H7 (cell line): ENCODE results near the gene CLGN. TPM values are rescaled to one million over a fixed set of nuclear protein-coding genes. Genes with fewer than 3 reads are reported as not detected.
"Not testable (repeated sequence)": the region's sequence is repeated elsewhere in the genome, so short reads cannot be mapped to it uniquely, and the experiment has no call there.

ENCODE experiments used
- DNase-seq: peaks from one replicate; pipeline ENCODE4 v3.0.0; 2012
- H3K27me3 ChIP-seq: 2 replicates; pipeline ENCODE4 v1.6.0; 2011; ENCODE audit warnings: mild to moderate bottlenecking, low read length; ENCODE audit not compliant: control insufficient read depth, insufficient read depth
- H3K36me3 ChIP-seq: replicated peaks from 2 replicates; pipeline ENCODE4 v1.5.1; 2011; ENCODE audit warnings: low read length; ENCODE audit not compliant: control insufficient read depth, insufficient read depth
- H3K4me3 ChIP-seq: 2 replicates; pipeline ENCODE4 v1.5.1; 2011; ENCODE audit warnings: low read depth, mild to moderate bottlenecking, control low read depth, low read length, moderate library complexity; ENCODE audit not compliant: insufficient read depth
- total RNA-seq: library from RNA; depleted of rRNA; stranded (reverse); fragments of >200 nt; shearing (Covaris generic); gene quantifications from 2 replicates; pipeline ENCODE4 v1.2.3, GENCODE V29; 2014

CLGN gene
- total RNA-seq, 1 experiment from 2014 or later = 5.0 TPM

DNA sequence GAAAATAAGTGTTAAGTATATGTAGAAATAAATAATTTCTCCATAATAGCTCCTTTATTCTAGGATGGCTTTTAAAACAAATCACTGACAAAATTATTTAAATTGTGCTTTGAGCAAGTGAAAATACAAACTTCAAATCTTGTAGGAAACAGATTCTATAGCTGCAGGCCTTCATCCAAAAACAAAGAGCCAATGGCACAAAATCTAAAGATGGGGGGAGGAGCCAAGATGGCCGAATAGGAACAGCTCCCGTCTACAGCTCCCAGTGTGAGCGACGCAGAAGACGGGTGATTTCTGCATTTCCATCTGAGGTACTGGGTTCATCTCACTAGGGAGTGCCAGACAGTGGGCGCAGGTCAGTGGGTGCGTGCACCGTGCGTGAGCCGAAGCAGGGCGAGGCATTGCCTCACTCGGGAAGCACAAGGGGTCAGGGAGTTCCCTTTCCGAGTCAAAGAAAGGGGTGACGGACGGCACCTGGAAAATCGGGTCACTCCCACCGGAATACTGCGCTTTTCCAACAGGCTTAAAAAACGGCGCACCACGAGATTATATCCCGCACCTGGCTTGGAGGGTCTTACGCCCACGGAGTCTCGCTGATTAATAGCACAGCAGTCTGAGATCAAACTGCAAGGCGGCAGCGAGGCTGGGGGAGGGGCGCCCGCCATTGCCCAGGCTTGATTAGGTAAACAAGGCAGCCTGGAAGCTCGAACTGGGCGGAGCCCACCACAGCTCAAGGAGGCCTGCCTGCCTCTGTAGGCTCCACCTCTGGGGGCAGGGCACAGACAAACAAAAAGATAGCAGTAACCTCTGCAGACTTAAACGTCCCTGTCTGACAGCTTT, 14.1 kb downstream of the CLGN start:
- DNase-seq, H3K4me3 ChIP-seq, H3K27me3 ChIP-seq: not testable (repeated sequence)

DNA sequence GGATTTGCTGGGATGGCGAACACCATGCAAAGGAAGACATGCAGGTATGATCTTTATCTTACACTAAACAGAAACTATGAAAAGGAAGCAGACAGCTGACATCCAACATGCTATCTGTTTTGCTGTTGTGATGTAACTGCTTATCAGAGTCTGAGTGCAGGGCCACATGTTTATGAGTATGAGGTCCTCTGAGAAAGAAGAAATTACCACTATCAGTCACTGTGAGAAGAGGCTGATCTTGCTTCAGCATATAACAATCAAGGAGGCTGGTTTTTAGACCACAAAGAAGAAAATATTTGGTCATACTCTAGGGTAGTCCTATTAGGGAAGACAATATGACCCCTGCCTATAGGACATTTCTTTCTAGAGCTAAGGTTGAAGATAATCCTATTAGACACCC, 18.5 kb downstream of the CLGN start:
- no peak for DNase-seq
- Histone ChIP-seq H3K36me3 (no peaks in the 10 kb centered on the region), H3K27me3 (no peaks in the 10 kb centered on the region), H3K4me3 (no peak overlapping the region)

More for the DNA sequence above, 14.1 kb downstream of the CLGN start:
- not testable (repeated sequence) for H3K36me3 ChIP-seq

DNA sequence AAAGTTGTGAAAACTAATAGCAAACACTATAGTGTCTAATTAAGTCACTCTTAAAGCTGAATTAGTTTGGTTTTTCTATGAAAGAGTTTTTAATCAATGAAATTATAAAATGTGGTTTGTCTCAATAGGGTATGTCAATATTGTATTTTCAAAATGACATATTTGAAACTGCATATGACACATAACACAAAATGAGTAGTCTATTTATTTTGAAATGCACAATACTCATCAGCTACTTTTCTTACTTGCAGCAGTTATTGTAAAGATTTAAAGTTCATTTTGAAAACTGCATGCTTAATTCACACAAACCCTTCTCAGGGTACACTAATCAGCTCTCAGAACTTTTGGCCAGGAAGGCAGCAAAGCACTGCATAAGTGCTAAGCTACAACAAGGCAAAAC, 21.2 kb downstream of the CLGN start:
- no peaks in the 10 kb centered on the region for H3K36me3 ChIP-seq
- no peaks in the 10 kb centered on the region for H3K27me3 ChIP-seq
- DNase-seq = no peak
- H3K4me3 ChIP-seq = no peak overlapping the region

DNA sequence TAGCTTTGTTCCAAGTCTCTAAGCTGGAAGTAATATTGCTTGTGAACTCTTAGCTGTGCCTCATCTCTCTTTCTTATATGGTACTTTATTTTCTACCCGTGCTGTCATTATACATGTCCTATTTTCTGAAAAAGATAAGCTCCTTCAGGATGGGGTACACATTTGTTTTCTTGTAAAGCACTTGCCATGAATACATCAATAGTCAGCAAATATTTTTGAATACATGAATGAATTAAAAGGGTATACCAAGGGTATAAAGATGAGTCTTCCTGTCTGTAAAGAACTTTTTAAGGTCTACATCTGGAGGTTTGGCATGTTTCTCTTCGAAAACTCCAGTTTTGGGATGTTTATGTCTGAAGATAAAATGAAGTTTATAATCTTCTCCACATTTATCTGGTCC, 27.3 kb downstream of the CLGN start:
- Histone ChIP-seq H3K4me3 (no peak overlapping the region), H3K27me3 (no peaks in the 10 kb centered on the region), H3K36me3 (no peaks in the 10 kb centered on the region)
- DNase-seq = no peak

DNA sequence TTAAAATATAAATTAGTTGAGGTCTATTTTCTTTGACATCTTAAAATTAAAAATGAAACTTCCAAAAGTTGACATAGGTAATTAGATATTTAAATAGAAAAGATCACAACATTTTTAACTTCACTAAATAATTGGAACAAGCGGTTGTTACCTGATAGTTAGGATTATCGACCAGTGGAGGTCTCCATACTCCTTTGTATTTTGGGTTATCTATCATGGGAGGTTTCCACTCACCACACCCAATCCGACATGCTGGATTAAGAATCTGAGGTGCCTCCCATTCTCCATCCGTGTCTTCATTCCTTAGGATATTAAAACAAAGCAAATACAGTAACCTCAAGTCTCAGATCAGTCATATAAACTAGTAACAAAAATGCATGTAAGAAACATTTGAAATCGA, 31.8 kb downstream of the CLGN start:
- Histone ChIP-seq H3K4me3 (no peak overlapping the region), H3K36me3 (no peaks in the 10 kb centered on the region), H3K27me3 (no peaks in the 10 kb centered on the region)
- no peak for DNase-seq

DNA sequence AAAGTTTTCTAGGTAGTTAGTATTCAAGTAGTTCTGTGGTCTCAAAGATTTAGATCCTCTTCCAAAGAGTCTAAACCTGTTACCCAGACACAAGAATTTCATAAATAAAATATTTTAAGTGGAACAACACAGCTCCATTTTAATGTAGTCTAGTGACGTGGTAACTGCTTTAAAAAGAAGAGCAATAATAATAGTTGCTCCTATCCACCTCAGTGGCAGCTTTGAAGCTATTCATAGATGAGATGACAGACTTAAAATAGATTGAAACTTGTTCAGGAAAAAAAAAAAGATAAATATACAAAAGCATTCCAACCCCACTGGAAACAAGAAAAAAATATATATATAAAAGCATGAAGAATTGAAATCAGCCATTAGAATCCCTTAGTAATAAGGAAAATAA, 39.4 kb downstream of the CLGN start:
- Histone ChIP-seq H3K4me3 (no peak overlapping the region), H3K27me3 (no peaks in the 10 kb centered on the region), H3K36me3 (no peaks in the 10 kb centered on the region)
- no peak for DNase-seq

DNA sequence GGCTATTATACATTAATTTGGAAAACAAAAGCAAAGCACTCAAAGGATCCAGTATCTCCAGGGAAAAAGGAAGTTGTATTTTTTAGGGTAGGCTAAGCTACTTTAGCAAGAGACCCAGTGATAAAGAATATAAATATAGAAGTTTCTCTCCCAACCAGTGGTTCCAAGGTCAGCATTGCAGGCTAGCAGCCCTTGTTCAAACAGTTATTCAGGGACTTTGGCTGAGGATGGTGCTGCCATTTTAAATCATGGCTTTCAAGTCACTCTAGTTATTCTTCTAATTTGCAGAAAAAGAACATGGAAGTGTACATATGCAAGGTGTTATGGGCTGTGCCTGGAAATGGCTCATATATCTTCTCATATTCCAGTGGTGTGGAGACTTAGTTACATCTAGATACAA, 44.7 kb downstream of the CLGN start:
- Histone ChIP-seq H3K27me3 (no peaks in the 10 kb centered on the region), H3K4me3 (no peak overlapping the region), H3K36me3 (no peaks in the 10 kb centered on the region; the same call in 1 of the 2 replicates)
- DNase-seq = no peak

DNA sequence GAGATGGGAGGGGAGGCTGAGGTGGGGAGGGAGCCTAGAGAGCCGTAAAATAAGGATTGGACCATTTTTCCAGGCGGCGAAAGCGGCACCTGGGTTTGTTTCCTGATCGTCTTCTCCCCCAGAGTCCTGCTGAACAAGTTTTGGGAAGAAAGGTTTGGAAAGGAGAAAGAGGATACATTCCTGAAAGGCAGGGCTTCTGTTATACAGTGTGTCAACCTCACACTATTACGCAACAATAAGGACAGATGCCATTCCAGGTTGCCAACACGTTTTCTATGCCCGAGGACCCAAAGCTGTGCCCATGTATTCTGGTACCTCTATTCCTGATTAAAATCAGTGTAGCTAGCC, 53.3 kb downstream of the CLGN start:
- Histone ChIP-seq H3K27me3 (no peaks in the 10 kb centered on the region), H3K4me3 (peak overlapping the region; percentile 85), H3K36me3 (no peaks in the 10 kb centered on the region)
- DNase-seq = no peak

DNA sequence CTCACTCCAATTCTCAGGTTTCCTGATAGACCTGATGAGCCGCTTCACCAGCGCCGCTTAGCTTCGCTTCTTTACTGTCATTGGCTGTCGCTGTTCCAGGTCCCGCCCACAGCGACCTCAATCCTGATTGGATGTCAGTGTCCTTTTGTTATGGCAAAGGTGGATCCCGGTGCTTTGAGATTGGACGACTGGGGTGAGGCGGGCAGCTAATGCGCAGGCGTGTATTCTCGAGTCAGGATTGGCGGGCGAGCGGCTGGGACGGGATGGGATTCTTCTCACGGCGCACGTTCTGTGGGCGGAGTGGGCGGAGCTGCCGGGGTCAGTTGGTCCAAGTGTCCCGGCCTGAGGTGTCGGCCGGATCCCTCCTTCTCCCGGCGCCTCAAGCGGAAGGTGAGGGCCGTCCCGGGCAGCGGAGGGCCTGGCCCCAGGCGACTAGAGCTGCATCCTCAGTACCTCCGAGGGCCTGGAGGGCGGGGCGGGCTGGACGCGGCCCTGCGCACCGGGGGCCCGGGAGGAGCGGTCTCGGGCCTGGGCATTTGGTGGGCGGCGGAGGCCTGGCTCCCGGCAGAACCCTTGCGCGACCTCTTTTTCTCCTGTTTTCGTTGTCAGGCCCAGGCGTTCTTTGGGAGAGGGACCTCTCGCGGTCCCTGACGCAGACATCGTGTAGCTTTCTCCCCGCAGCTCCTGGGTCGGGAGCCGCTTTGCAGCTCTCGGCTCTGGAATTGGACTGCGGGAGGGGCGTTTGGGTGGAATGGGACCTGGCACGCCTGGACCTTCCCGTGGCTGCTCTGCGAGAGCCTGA, 53.9 kb downstream of the CLGN start, which contains the start of gene SCOC:
TSS of gene SCOC (plus strand) at position 319 of the 802 bp plus-strand sequence. CDS start 5,525 bp downstream, outside the sequence.
- Histone ChIP-seq H3K27me3 (no peaks in the 10 kb centered on the region), H3K4me3 (peak within 1 kb of the TSS; percentile 85), H3K36me3 (no peaks in the 10 kb centered on the region)
- DNase-seq = peak; percentile 95

DNA sequence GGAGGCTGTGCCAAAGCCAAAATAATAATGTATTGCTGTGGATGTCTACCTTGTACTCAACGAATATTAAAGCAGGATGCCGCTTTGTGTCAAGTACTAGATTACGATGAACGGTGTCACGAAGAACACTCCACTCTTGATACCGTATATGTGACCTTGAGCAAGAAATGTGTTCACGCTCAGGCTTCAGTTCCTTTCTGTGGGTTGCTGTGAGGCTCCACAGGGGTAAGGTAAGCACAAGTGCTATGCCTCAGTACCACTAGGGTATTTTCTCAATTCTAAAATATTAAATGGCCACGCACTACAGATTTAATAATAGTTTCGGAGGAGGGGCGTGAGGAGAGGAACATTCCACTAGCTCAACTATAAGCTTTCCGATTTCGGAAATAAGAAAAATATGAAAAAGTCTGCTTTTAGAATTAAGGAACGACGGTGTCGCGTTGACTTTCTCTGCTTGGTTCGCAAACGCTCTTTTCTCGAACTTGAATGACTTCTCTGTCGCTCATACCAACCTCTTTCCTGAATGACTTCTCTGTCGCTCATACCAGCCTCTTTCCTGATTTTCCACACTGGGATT, 54.6 kb downstream of the CLGN start:
- peak overlapping the region; percentile 45 for H3K4me3 ChIP-seq
- H3K36me3 ChIP-seq = no peaks in the 10 kb centered on the region
- DNase-seq = peak; percentile 16
- H3K27me3 ChIP-seq = no peaks in the 10 kb centered on the region

DNA sequence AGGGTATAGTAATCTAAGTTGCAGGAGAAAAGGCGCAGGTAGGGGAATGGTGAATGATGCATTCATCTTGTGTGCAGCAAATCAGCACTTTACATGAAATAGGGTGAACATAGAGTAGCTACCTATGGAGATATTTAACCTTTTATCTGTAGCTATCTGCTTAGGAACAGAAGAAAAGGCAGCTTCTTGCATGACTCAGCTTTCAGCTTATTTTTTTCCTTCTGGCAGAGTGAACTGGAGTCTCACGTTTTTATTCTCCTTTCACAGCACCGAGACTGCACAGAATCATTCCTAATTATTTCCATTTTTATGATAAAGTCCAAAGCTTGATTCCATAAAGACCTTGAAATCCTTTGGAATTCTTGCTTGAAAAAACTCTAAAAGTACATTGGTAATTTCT, 58.8 kb downstream of the CLGN start:
- DNase-seq = no peak
- no peaks in the 10 kb centered on the region for H3K36me3 ChIP-seq
- no peaks in the 10 kb centered on the region for H3K27me3 ChIP-seq
- H3K4me3 ChIP-seq = no peak overlapping the region

DNA sequence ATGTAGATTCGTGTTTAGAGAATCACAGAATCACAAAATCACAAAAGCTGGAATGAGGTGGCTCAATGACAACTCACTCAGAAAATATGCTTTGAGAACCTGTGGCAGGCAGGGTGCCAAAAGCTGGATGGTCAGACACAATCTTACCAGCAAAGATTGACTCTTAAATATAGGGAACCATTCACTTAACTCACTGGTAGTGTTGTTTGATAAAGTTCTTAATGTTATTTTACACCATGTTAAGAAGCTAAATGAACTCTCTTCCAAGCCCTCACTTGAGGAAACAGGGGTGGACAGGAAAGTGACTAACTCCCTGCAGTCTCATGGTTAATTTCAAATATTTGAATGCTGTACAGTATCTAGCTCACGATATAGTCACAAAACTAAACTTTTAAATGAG, 59.7 kb downstream of the CLGN start:
- Histone ChIP-seq H3K4me3 (no peak overlapping the region), H3K36me3 (no peaks in the 10 kb centered on the region), H3K27me3 (no peaks in the 10 kb centered on the region)
- no peak for DNase-seq

DNA sequence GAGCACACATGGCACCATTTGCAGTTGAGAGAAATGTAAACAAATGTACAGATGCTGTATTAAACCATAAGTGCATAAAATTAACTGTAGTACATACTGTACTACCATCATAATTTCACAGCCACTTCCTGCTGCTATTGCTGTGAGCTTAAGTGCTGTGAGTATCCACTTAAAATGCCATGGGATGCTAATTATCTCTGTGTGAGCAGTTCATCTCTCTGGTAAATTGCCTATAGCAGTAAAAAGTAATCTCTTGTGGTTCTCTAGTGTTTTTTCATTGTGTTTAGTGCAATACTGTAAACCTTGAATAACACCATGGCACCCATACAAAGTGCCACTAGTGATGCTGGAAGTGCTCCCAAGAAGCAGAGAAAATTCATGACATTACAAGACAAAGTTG, 63.9 kb downstream of the CLGN start:
- Histone ChIP-seq H3K4me3 (no peak overlapping the region), H3K36me3 (no peaks in the 10 kb centered on the region), H3K27me3 (no peaks in the 10 kb centered on the region)
- no peak for DNase-seq

DNA sequence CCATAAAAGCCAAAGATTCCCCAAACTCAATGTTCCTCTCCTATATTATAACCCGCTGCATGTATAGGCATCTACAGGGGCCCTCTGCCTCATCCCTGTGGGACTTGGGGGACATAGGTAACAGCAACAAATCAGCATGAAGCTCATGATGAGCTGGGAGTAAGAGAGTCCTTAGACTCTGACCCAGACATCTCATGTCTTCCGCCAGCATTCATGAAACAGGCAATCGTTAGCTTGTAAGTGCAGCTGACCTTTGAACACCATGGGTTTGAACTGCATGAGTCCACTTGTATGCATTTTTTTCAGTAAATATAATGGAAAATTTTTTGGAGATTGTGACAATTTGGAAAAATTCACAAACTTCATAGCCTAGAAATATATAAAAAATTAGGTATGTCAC, 64.4 kb downstream of the CLGN start:
- no peak for DNase-seq
- Histone ChIP-seq H3K36me3 (no peaks in the 10 kb centered on the region), H3K27me3 (no peaks in the 10 kb centered on the region), H3K4me3 (no peak overlapping the region)

DNA sequence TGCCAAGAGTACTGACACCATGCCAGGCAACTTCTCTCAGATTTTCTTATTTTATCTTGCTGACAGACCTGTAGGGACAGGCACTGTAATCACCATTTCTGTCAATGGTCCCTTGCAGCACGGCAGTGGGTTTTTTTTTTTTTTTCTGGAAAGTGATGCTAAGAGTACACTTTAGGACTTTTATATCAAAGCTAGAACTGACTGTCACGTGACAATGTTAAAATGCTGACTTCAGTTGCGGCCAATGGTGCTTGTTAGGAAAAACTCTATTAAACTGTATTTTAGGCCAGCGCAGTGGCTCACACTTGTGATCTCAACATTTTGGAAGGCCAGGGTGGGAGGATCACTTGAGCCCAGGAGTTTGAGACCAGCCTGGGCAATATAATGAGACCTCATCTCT, 66.3 kb downstream of the CLGN start:
- no peak for DNase-seq
- Histone ChIP-seq H3K4me3 (no peak overlapping the region), H3K27me3 (no peaks in the 10 kb centered on the region), H3K36me3 (no peaks in the 10 kb centered on the region)
